ENCODE measurements around the gene CLIC6.
A peak's percentile ranks its signal among the peaks of the same experiment; 100 is the strongest.

The CLIC6 gene

DNA sequence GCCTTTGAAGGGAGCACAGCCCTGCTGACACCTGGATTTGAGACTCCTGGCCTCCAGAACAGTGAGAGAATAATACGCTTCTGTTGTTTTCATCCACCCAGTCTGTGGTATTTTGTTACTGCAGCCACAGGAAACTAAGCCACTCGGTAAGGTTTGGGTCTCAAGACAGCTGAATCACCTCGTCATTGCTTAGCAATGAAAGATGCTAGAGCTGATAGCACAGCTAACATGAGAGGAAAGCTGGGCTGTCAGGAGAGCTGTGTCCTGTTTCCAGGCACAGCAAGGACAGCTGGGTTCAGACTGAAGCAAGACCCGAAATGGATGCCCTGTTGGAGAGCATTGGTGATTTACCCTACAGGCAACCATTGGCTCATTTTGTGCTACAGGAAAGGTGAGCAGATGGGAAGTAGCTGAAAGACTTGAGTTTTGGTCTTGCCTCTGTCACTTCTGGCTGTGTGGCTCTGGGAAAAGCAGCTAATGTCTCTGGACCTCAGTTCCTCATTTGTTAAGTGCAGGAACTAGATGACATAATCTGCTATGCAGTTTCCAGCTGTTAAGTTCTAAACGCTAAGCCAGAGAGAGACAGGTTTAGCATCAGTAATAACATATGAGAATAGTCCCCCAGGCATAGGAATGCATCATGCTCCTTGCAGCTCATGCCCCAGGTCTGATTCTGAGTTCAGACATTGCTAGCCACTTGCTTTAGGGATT, 58.0 kb downstream of the CLIC6 start:
- DNase-seq (ENCODE audit: low read depth in 2 of 2), result no peak

- no peak for DNase-seq (ENCODE audit: low read depth in 2 of 2)
These were observed 59.7 kb downstream of the CLIC6 start for GRCh38 chr21:34728479-34728878.

DNA sequence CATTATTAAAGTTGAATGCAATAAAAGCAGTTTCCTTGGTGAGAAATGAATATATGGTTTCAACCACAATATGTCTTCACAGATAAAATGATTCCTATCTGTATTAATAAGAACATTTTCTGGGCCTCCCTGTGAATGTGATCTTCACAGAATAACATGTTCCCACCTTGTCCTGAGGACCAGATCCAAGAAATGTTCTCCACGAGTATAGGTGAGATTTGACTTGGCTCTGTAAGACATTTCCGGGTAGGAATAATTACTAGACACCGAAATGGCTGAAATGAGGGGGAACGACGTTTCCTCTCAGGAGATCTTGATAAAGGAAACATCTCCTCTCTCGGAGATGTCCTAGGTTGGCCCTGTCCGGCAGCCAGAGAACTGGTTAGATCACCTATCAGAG, 61.4 kb downstream of the CLIC6 start:
- no peak for DNase-seq (ENCODE audit: low read depth in 2 of 2)

GRCh38 chr21:34730756-34731445, 62.1 kb downstream of the CLIC6 start:
- no peak for DNase-seq (ENCODE audit: low read depth in 2 of 2)

GRCh38 chr21:34732388-34732821, 63.6 kb downstream of the CLIC6 start:
- DNase-seq (ENCODE audit: low read depth in 2 of 2), result no peak

- DNase-seq (ENCODE audit: low read depth in 2 of 2), result no peak
These were observed 65.1 kb downstream of the CLIC6 start for GRCh38 chr21:34733852-34734251.

GRCh38 chr21:34734696-34735095, 65.9 kb downstream of the CLIC6 start:
- no peak for DNase-seq (ENCODE audit: low read depth in 2 of 2)

DNA sequence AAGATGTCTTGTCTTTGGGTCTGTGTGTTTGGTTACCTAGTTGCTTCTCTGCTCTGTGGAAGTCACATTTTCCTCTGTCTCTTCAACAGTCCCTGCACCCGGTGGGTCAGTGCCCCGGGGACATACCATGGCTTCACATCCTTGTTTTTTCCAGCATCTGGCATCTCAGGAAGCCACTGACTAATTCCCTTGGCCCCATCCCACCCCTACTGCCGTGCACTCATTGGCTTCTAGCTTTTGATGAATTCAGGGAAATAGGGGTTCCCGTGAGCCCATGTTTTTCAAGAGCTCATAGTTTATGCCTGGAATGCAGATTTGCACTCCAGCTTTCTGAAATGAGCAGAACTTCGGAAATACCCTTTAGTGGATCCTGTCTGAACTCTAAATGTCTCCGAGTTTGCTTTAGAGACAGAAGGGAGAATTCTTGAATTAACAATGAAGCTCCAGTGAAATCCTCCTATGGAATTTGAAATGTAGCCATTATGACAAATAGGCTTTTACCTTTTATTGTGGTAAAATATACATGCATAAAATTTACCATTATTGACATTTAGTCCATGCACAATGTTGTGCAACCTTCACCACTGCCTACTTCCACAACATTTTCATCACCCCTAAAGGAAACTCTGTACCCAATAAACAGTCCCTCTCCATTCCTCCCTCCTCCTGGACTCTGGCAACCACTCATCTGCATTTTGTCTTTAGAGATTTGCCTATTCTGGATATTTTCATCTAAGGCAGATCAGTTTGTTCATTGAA, 67.5 kb downstream of the CLIC6 start:
- DNase-seq (ENCODE audit: low read depth in 2 of 2), result no peak

- no peak for DNase-seq (ENCODE audit: low read depth in 2 of 2)
These were observed 68.3 kb downstream of the CLIC6 start for GRCh38 chr21:34737115-34737514.

DNA sequence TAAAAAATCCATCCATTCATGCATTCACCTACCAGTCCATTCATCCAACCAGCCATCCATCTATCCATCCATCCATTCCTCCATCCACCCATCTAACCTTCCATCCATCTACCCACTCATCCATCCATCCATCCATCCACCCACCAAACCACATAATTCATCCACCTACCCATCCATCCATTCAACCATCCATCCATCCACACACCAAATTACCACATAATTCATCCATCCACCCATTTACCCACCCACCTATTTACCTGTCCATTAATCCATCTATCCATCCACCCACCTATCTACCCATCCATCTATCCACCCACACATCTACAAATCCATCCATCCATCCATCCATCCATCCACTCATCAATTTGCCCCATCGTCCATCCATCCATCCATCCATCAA, 71.4 kb downstream of the CLIC6 start:
- no peak for DNase-seq (ENCODE audit: low read depth in 2 of 2)

DNA sequence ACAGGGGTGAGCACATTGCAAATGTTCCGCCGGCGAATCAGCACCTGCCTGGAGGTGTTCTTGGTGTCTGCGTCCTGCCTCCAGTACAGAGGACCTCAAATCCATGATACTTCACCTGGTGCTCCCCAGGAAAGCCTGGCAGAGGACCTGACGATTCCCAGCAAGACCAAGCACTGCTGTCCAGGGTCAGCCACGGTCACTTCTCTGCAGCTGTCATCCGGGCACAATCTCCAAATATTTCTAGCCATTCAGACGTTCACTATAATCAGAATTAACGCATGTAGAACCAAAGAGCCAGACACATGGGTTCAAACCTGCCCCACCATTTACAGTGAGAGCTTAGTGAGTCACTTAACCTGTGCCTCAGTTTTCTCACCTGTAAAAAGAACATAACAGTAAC, 74.5 kb downstream of the CLIC6 start:
- no peak for DNase-seq (ENCODE audit: low read depth in 2 of 2)

DNA sequence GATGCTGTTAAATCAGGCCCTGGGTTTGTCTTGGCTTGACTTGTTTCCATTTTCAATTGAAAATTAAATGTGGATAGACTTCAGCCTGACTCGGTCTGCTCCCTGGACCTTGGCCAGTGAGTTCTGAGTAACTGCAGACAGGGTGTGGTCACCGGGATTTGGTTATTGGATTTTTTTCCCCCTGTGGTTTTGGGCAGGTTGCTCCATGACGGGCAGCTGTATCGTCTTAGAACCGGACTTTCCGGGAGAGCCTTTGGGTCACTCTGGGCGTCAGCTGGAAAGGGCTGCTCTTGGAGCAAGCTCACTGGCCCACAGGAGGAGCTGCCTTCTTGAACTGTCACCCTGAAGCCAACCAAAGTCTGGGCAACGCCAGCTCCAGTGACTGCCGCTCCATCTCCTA, 75.0 kb downstream of the CLIC6 start:
- no peak for DNase-seq (ENCODE audit: low read depth in 2 of 2)

DNA sequence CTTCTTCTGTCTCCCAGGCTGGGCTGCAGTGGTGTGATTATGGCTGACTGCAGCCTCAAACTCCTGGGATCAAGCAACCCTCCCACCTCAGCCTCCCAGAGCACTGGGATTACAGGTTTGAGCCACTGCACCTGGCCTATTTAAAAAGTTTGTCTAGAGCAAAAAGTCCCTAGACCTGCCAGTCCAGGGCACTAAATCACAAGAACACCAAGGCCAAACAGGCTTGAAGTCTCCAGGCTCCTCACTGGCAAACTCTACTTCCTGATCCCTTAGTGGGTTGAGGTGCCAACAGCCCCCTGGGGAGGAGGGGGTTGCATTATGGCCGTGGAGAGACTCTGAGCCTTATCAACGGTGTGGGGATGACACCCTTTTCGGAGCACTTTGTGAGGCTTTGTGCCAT, 76.0 kb downstream of the CLIC6 start:
- DNase-seq (ENCODE audit: low read depth in 2 of 2), result no peak

DNA sequence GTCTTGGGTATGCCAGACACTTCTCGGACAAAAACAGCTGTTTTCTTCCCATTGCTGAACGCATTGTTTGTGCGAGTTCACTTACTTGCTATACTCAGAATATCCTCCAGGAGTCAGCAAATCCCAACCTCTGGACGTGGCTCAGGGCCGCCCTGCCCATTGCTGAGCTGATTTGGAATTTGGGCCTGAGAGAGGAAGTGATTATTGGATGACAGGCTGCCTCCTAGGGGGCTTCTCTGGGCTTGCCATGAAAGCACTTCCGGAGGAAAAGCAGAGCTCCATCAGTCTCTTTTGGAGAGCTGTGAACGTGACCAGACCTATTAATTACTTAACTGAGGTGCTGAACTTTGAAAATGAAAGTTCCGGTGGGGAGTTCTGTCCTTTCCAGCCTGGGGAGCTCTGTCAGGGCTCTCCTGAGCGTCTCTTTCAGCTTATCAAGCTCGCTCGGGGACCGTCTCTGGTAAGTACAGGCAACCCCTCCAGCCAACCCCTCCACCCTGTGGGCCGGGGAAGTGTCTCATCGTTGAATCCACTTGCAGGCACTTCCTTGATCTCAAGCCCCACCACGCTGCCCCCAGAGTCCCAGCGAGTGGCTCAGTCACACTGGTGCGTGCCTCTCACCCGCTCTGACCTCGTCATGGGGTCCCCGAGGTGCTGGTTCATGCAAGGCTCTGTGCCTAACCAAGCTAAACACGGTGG, 76.9 kb downstream of the CLIC6 start:
- peak in 1 of 2 donors; percentile 10 for DNase-seq (ENCODE audit: low read depth in 2 of 2)

DNA sequence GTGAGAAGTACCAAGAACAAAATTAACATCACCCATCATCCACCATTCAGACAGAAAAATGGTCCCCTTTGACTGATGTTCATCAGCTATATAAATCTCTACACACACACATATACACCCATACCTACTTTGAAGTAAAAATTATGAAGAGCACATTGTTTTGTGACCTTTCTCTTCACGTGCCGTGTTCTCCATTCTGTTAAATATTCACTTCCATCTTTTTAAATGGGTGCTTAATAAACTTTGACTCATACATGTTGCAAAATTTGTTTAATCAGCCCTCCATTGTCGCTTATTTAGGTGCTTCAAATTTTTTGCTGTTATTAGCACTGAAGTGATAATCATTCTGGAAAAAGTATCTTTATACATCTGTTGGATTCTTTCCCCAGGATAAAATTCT, 80.1 kb downstream of the CLIC6 start:
- DNase-seq (ENCODE audit: low read depth in 2 of 2), result no peak

DNA sequence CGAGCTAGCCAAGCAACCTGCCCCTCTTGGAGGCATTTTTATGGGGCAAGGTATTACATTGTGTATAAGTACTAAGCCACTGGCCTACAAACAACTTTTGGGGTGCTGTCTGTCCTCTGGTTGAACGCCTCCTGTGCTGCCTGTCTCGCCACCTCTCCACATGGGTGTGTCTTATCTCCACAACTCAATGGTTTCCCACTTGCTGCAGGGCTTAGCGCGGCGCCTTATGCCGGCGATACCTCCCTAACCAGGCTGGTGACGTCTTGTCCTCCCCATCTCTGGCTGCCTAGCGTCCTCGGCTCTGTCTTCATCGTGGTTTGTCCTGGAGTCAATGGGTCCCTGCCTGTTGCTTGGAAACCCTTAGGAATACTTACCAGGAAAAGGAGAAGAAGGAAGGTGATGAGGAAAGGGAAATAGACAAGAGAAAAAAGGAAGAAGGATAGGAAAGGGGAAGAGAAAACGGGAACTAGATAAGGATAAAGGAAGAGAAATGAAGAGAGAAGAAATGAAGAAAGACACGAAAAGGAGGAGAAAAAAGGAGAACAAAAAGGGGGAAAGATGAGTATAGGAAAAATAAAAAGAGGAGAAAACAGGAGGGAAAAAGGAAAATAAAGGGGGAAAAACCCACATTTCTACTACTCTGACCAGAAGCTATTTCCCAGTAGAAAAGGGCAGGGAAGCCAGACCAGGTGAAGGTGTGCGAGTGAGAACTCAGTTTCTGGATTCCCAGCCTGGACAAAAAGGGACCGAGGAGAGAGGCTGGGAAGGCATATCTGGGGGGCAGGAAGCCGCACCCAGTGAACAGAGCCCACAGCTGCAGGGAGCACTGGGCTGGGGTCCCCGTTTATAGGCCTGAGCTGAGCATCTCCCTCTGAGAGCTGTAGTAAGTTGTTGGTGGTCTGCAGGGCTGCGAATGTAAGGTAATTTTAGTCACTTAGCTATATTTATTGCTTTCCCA, 86.2 kb downstream of the CLIC6 start:
- DNase-seq (ENCODE audit: low read depth in 2 of 2), result no peak

GRCh38 chr21:34761758-34762330, 93.0 kb downstream of the CLIC6 start:
- DNase-seq (ENCODE audit: low read depth in 2 of 2), result no peak

DNA sequence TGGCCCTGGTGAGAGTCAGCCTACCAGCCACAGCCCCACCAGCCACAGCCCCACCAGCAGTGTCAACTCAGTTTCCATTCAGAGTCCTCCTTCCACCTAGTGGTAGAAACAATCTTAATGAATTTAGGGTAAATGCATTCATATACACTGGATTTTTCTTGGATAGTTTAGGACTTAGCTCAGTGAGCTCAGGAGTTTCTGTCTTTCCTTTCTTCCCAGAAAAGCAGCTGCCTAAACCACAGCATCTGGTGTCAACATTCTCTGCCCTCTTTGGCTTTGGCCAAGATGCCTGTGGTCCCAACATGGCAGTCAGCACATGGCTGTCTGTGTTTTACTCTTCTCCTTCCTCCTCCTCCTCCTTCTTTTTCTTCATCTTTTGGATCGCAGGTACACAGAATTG, 94.0 kb downstream of the CLIC6 start:
- DNase-seq (ENCODE audit: low read depth in 2 of 2), result no peak

DNA sequence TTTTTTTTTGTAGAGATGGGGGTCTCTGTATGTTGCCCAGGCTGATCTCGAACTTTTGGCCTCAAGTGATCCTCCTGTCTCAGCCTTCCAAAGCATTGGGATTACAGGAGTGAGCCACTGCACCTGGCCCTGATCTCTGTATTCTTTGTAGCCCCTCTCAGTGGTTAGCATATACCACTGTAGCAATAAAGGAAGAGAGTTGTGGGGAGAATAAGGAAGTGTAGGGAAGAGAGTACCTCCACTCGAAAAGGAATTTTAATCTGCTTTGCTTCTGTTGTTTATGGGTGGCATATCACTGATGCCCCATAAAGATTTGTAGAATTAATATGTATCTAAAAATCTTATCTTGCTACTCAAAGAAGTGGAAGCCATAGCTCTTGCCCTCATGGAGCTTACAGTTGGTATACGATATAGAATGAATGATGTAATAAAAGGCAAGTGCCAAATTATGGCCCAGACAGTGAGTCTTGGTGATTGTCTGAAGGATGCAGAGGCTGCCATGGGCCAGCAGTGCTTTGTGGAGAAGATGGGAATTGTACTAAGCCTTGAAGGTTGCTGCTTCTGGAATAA, 96.0 kb downstream of the CLIC6 start:
- no peak for DNase-seq (ENCODE audit: low read depth in 2 of 2)

- DNase-seq (ENCODE audit: low read depth in 2 of 2), result no peak
These were observed 96.8 kb downstream of the CLIC6 start for GRCh38 chr21:34765619-34766018.
